Type B pancreatic cell (in vitro differentiated cells): ENCODE measurements around the gene CILP2. TPM values are rescaled to one million over a fixed set of nuclear protein-coding genes. Genes with fewer than 3 reads are reported as not detected.

Experiments
- DNase-seq: peaks from one replicate; pipeline ENCODE4 v3.0.0; 2021; ENCODE audit warnings: mixed read lengths; ENCODE audit not compliant: unreplicated experiment; ENCODE audit errors: extremely low spot score
- H3K27ac Mint-ChIP-seq: 2 replicates; pipeline ENCODE4 v1.8.0; 2021; ENCODE audit warnings: mild to moderate bottlenecking, mixed read lengths
- H3K27me3 Mint-ChIP-seq: 2 replicates; pipeline ENCODE4 v1.8.0; 2021; ENCODE audit warnings: mixed read lengths
- H3K36me3 Mint-ChIP-seq: 2 replicates; pipeline ENCODE4 v1.8.0; 2021; ENCODE audit warnings: mixed read lengths
- H3K4me1 Mint-ChIP-seq: one replicate; pipeline ENCODE4 v1.8.0; 2021; ENCODE audit warnings: mixed read lengths; ENCODE audit not compliant: unreplicated experiment
- H3K4me3 Mint-ChIP-seq: 2 replicates; pipeline ENCODE4 v1.8.0; 2021; ENCODE audit warnings: mild to moderate bottlenecking, mixed read lengths
- H3K9me3 Mint-ChIP-seq: 2 replicates; pipeline ENCODE4 v1.8.0; 2021; ENCODE audit warnings: mixed read lengths
- CTCF ChIP-seq: fragments of 200-600 bp; sonication (generic); conservative IDR thresholded peaks from 2 replicates; pipeline ENCODE4 v1.5.0; 2021; ENCODE audit warnings: antibody characterized with exemption, mild to moderate bottlenecking
- total RNA-seq: library from RNA; stranded (reverse); gene quantifications from 2 replicates; pipeline ENCODE4 v1.2.1, GENCODE V29; 2021; ENCODE audit warnings: low replicate concordance

CILP2 gene
- total RNA-seq, 1 donor from 2014 or later, result 3.2 TPM

GRCh38 chr19:19591133-19591825, 53.2 kb downstream of the CILP2 start:
- no peak for DNase-seq
- Mint-ChIP-seq H3K4me1 (peaks cover 10% of the 10 kb centered on the region), H3K27ac (peak overlapping the region; percentile 50), H3K36me3 (no peaks in the 10 kb centered on the region), H3K9me3 (no peaks in the 10 kb centered on the region), H3K4me3 (no peak overlapping the region), H3K27me3 (no peaks in the 10 kb centered on the region)
- TF ChIP-seq CTCF, result no peak

GRCh38 chr19:19592690-19593089, 54.6 kb downstream of the CILP2 start:
- DNase-seq, result no peak
- H3K4me3 Mint-ChIP-seq, result no peak overlapping the region
- no peaks in the 10 kb centered on the region for H3K9me3 Mint-ChIP-seq
- H3K36me3 Mint-ChIP-seq, result no peaks in the 10 kb centered on the region
- no peaks in the 10 kb centered on the region for H3K27me3 Mint-ChIP-seq
- H3K4me1 Mint-ChIP-seq, result peaks cover 10% of the 10 kb centered on the region
- no peak overlapping the region for H3K27ac Mint-ChIP-seq
- TF ChIP-seq CTCF, result no peak

- Mint-ChIP-seq H3K27ac (no peak overlapping the region), H3K36me3 (no peaks in the 10 kb centered on the region), H3K9me3 (no peaks in the 10 kb centered on the region), H3K4me3 (no peak overlapping the region), H3K4me1 (peaks cover 10% of the 10 kb centered on the region), H3K27me3 (no peaks in the 10 kb centered on the region)
- no peak for DNase-seq
- no peak for TF ChIP-seq CTCF
Observed at GRCh38 chr19:19594381-19594780, 56.3 kb downstream of the CILP2 start.

- DNase-seq, result no peak
- H3K4me1 Mint-ChIP-seq, result peaks cover 10% of the 10 kb centered on the region
- peak overlapping the region; percentile 62 for H3K27ac Mint-ChIP-seq
- H3K9me3 Mint-ChIP-seq, result no peaks in the 10 kb centered on the region
- no peaks in the 10 kb centered on the region for H3K27me3 Mint-ChIP-seq
- no peaks in the 10 kb centered on the region for H3K36me3 Mint-ChIP-seq
- H3K4me3 Mint-ChIP-seq, result no peak overlapping the region
- TF ChIP-seq CTCF, result no peak
Observed at GRCh38 chr19:19595171-19595701, 57.2 kb downstream of the CILP2 start.

Other genes starting within 250 kb of the CILP2 start
- 60.8 and 86.8 TPM in 2 replicates for gene SUGP1, start 217.8 kb upstream of the CILP2 start, total RNA-seq
- gene MAU2, start 217.4 kb upstream of the CILP2 start, total RNA-seq, result 68.6 and 83.3 TPM in 2 replicates
- 102 and 113 TPM in 2 replicates for gene GATAD2A, start 132.6 kb upstream of the CILP2 start, total RNA-seq
- 1.5 and 2.3 TPM in 2 replicates for gene TSSK6, start 22.7 kb upstream of the CILP2 start, total RNA-seq
- gene NDUFA13, start 22.0 kb upstream of the CILP2 start, total RNA-seq, result 396 and 419 TPM in 2 replicates
- 12.2 and 23.2 TPM in 2 replicates for gene YJEFN3, start 9.4 kb upstream of the CILP2 start, total RNA-seq
- 2.1 and 10.9 TPM in 2 replicates for gene PBX4, start 80.4 kb downstream of the CILP2 start, total RNA-seq
- gene LPAR2, start 90.0 kb downstream of the CILP2 start, total RNA-seq, result 25.7 and 56.5 TPM in 2 replicates
- gene GMIP, start 105.4 kb downstream of the CILP2 start, total RNA-seq, result 15.3 and 15.9 TPM in 2 replicates
- gene ATP13A1, start 125.4 kb downstream of the CILP2 start, total RNA-seq, result 80.8 and 85.7 TPM in 2 replicates
- 10.6 and 11.2 TPM in 2 replicates for gene ZNF101, start 130.6 kb downstream of the CILP2 start, total RNA-seq
- gene ZNF14, start 194.8 kb downstream of the CILP2 start, total RNA-seq, result 8.0 and 8.5 TPM in 2 replicates